ENCODE data around the gene SPATA3.

Gene SPATA3

GRCh38 chr2:230974096-230974913 is 21.6 kb upstream of the SPATA3 start:
- Histone ChIP-seq H3F3A (ENCODE audit: insufficient read depth, low read length) (no peaks in the 10 kb centered on the region), H3K9ac (ENCODE audit: low read length) (no peak overlapping the region), H3K27ac (ENCODE audit: low read depth, low read length, poor library complexity, severe bottlenecking) (no peak overlapping the region), H3K27me3 (ENCODE audit: insufficient read depth, low read length) (peaks cover 3% of the 10 kb centered on the region; the same call in 1 of the 2 replicates), H3K36me3 (ENCODE audit: insufficient read depth, low read length) (no peaks in the 10 kb centered on the region), H3K9me3 (ENCODE audit: low read length) (no peaks in the 10 kb centered on the region), H3K79me2 (ENCODE audit: insufficient read depth, low read length) (no peaks in the 10 kb centered on the region), H2AFZ (ENCODE audit: low read length) (no peak overlapping the region), H3K4me2 (ENCODE audit: low read length) (no peak overlapping the region), H4K20me1 (ENCODE audit: insufficient read depth, low read length) (no peaks in the 10 kb centered on the region), H3K4me1 (ENCODE audit: insufficient read depth, low read length, severe bottlenecking) (no peaks in the 10 kb centered on the region), H3K9me2 (ENCODE audit: low read depth, low read length) (no peaks in the 10 kb centered on the region), H3K4me3 (ENCODE audit: low read depth, low read length, poor library complexity, severe bottlenecking) (no peak overlapping the region)
- TF ChIP-seq EZH2 (IDR thresholded peaks at IDR 0.05; ENCODE audit: borderline replicate concordance, low read length) = no peak
- no peak for TF ChIP-seq CTCF (IDR thresholded peaks at IDR 0.05; ENCODE audit: low read length)

GRCh38 chr2:230975927-230976326 is 20.0 kb upstream of the SPATA3 start:
- H3K9ac ChIP-seq (ENCODE audit: low read length) = no peak overlapping the region

GRCh38 chr2:230976671-230977171 is 19.2 kb upstream of the SPATA3 start:
- Histone ChIP-seq H3K27ac (ENCODE audit: low read depth, low read length, poor library complexity, severe bottlenecking) (no peak overlapping the region), H4K20me1 (ENCODE audit: insufficient read depth, low read length) (no peaks in the 10 kb centered on the region), H3K4me3 (ENCODE audit: low read depth, low read length, poor library complexity, severe bottlenecking) (no peak overlapping the region), H3K36me3 (ENCODE audit: insufficient read depth, low read length) (no peaks in the 10 kb centered on the region), H3K4me2 (ENCODE audit: low read length) (no peak overlapping the region), H3K9ac (ENCODE audit: low read length) (no peak overlapping the region), H3K9me2 (ENCODE audit: low read depth, low read length) (no peaks in the 10 kb centered on the region), H2AFZ (ENCODE audit: low read length) (no peak overlapping the region), H3F3A (ENCODE audit: insufficient read depth, low read length) (no peaks in the 10 kb centered on the region), H3K27me3 (ENCODE audit: insufficient read depth, low read length) (no peaks in the 10 kb centered on the region; the same call in 1 of the 2 replicates), H3K9me3 (ENCODE audit: low read length) (no peaks in the 10 kb centered on the region), H3K79me2 (ENCODE audit: insufficient read depth, low read length) (no peaks in the 10 kb centered on the region), H3K4me1 (ENCODE audit: insufficient read depth, low read length, severe bottlenecking) (no peaks in the 10 kb centered on the region)
- no peak for TF ChIP-seq EZH2 (IDR thresholded peaks at IDR 0.05; ENCODE audit: borderline replicate concordance, low read length)
- TF ChIP-seq CTCF (IDR thresholded peaks at IDR 0.05; ENCODE audit: low read length) = no peak

More at GRCh38 chr2:230975927-230976326, 20.0 kb upstream of the SPATA3 start:
- Histone ChIP-seq H3K36me3 (ENCODE audit: insufficient read depth, low read length) (no peaks in the 10 kb centered on the region), H4K20me1 (ENCODE audit: insufficient read depth, low read length) (no peaks in the 10 kb centered on the region), H3K4me1 (ENCODE audit: insufficient read depth, low read length, severe bottlenecking) (no peaks in the 10 kb centered on the region), H3K27me3 (ENCODE audit: insufficient read depth, low read length) (no peaks in the 10 kb centered on the region; the same call in 1 of the 2 replicates), H2AFZ (ENCODE audit: low read length) (no peak overlapping the region), H3K27ac (ENCODE audit: low read depth, low read length, poor library complexity, severe bottlenecking) (no peak overlapping the region), H3K4me3 (ENCODE audit: low read depth, low read length, poor library complexity, severe bottlenecking) (no peak overlapping the region), H3K79me2 (ENCODE audit: insufficient read depth, low read length) (no peaks in the 10 kb centered on the region), H3K9me3 (ENCODE audit: low read length) (no peaks in the 10 kb centered on the region), H3K4me2 (ENCODE audit: low read length) (no peak overlapping the region), H3F3A (ENCODE audit: insufficient read depth, low read length) (no peaks in the 10 kb centered on the region), H3K9me2 (ENCODE audit: low read depth, low read length) (no peaks in the 10 kb centered on the region)
- TF ChIP-seq EZH2 (IDR thresholded peaks at IDR 0.05; ENCODE audit: borderline replicate concordance, low read length) (no peak), CTCF (IDR thresholded peaks at IDR 0.05; ENCODE audit: low read length) (no peak)

Measured in OCI-LY1 (cell line).